Measurements from ENCODE around the gene PLEKHM1. TPM values are rescaled to one million over a fixed set of nuclear protein-coding genes. Genes with fewer than 3 reads are reported as not detected.

PLEKHM1 gene
- polyA plus RNA-seq, 1 experiment = 18.2 TPM

GRCh38 chr17:45410144-45411091, 80.1 kb downstream of the PLEKHM1 start:
- ChIA-PET CTCF (interaction anchor here (0.6 to 2.5 kb wide), 2 partner anchors 15 to 190 kb away, joined by 5 to 6 read pairs; no protein-coding TSS in a partner anchor), POLR2A (no interaction called here)
- TF ChIP-seq CTCF (IDR thresholded peaks at IDR 0.05; ENCODE audit: low read depth, low read length) = no peak
- Histone ChIP-seq H3K27me3 (ENCODE audit: control insufficient read depth, insufficient read depth, low read length) (peaks cover 26% of the 10 kb centered on the region), H3K27ac (ENCODE audit: low read depth, low read length) (no peak overlapping the region), H3K9me3 (ENCODE audit: control insufficient read depth, insufficient read depth, low read length) (no peaks in the 10 kb centered on the region; the same call in 1 of the 2 replicates), H3K4me3 (ENCODE audit: low read depth, low read length) (no peak overlapping the region)
- no peak for DNase-seq (ENCODE audit: low read depth, low spot score)

GRCh38 chr17:45409659-45410076, 80.9 kb downstream of the PLEKHM1 start:
- H3K9me3 ChIP-seq (ENCODE audit: control insufficient read depth, insufficient read depth, low read length) = no peaks in the 10 kb centered on the region; the same call in 1 of the 2 replicates
- POLR2A ChIA-PET = no interaction called here
- CTCF ChIA-PET = interaction anchor here (2.5 kb wide), 1 partner anchor 14 kb away, joined by 6 read pairs; no protein-coding TSS in a partner anchor
- no peak overlapping the region for H3K4me3 ChIP-seq (ENCODE audit: low read depth, low read length)
- no peak overlapping the region for H3K27ac ChIP-seq (ENCODE audit: low read depth, low read length)
- TF ChIP-seq CTCF (IDR thresholded peaks at IDR 0.05; ENCODE audit: low read depth, low read length) = no peak
- DNase-seq (ENCODE audit: low read depth, low spot score) = no peak
- H3K27me3 ChIP-seq (ENCODE audit: control insufficient read depth, insufficient read depth, low read length) = peaks cover 26% of the 10 kb centered on the region

- DNase-seq (ENCODE audit: low read depth, low spot score) = no peak
Observed at GRCh38 chr17:45408611-45409421, 81.7 kb downstream of the PLEKHM1 start.

GRCh38 chr17:45406107-45406506, 84.4 kb downstream of the PLEKHM1 start:
- Histone ChIP-seq H3K27me3 (ENCODE audit: control insufficient read depth, insufficient read depth, low read length) (peaks cover 43% of the 10 kb centered on the region), H3K9me3 (ENCODE audit: control insufficient read depth, insufficient read depth, low read length) (no peaks in the 10 kb centered on the region; the same call in 1 of the 2 replicates), H3K4me3 (ENCODE audit: low read depth, low read length) (no peak overlapping the region), H3K27ac (ENCODE audit: low read depth, low read length) (no peak overlapping the region)
- no peak for DNase-seq (ENCODE audit: low read depth, low spot score)
- POLR2A ChIA-PET = no interaction called here
- no peak for TF ChIP-seq CTCF (IDR thresholded peaks at IDR 0.05; ENCODE audit: low read depth, low read length)
- CTCF ChIA-PET = interaction anchor here (0.9 to 1.4 kb wide), 2 partner anchors 20 to 23 kb away, joined by 3 read pairs; no protein-coding TSS in a partner anchor

More at GRCh38 chr17:45408611-45409421, 81.7 kb downstream of the PLEKHM1 start:
- Histone ChIP-seq H3K9me3 (ENCODE audit: control insufficient read depth, insufficient read depth, low read length) (no peaks in the 10 kb centered on the region; the same call in 1 of the 2 replicates), H3K27me3 (ENCODE audit: control insufficient read depth, insufficient read depth, low read length) (peaks cover 31% of the 10 kb centered on the region), H3K27ac (ENCODE audit: low read depth, low read length) (no peak overlapping the region), H3K4me3 (ENCODE audit: low read depth, low read length) (no peak overlapping the region)
- no peak for TF ChIP-seq CTCF (IDR thresholded peaks at IDR 0.05; ENCODE audit: low read depth, low read length)
- ChIA-PET POLR2A (no interaction called here), CTCF (interaction anchor here (1.6 to 2.5 kb wide), 2 partner anchors 13 to 17 kb away, joined by 3 to 6 read pairs; no protein-coding TSS in a partner anchor)
